GM18507 (cell line): ENCODE results near the gene DMTF1.

ENCODE experiments used
- DNase-seq: peaks from one replicate; pipeline ENCODE4 v3.0.0; 2011; ENCODE audit warnings: low read depth; ENCODE audit not compliant: insufficient read length; ENCODE audit errors: extremely low spot score
- FAIRE-seq: peaks from 2 replicates; lab custom pipeline; 2011; peaks lifted over from hg19 to GRCh38; lab: Jason Lieb, UNC

Gene DMTF1

DNA sequence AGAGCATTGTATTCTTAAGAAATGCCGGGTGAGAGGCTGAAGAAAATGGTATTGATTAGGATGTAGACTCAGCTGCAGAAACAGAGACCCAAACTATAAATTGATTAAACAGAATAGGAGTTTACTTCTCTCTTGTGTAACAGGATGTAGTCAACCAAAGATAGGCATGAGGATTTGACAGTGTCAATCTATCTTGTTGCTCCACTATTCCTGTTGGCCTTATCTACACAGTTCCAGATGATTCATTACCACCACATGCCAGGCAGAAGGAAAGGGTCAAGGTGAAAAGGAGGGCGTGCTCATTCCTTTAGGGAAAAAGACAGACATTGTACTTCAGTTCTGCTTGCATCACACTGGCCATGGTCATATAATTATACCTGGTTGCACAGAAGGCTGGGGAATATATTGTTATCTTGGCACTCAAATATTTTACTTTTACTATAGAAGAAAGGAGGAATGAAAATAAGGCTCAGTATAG lies 11.9 kb upstream of the DMTF1 start:
- peak; percentile 39 for FAIRE-seq
- DNase-seq: no peak

GRCh38 chr7:87144173-87144657 lies 8.0 kb upstream of the DMTF1 start:
- DNase-seq: no peak
- FAIRE-seq: peak; percentile 88

- FAIRE-seq (no peak), DNase-seq (no peak)
Measured at GRCh38 chr7:87146740-87147386, 5.4 kb upstream of the DMTF1 start.

- no peak for DNase-seq
Measured at GRCh38 chr7:87147500-87147899, 4.8 kb upstream of the DMTF1 start.

GRCh38 chr7:87148332-87148955 lies 3.8 kb upstream of the DMTF1 start:
- no peak for DNase-seq
- peak; percentile 62 for FAIRE-seq

More at GRCh38 chr7:87147500-87147899, 4.8 kb upstream of the DMTF1 start:
- no peak for FAIRE-seq

GRCh38 chr7:87151002-87151728 lies 1.1 kb upstream of the DMTF1 start:
- no peak for FAIRE-seq
- DNase-seq: no peak

GRCh38 chr7:87151729-87152111 lies 533 bp upstream of the DMTF1 start:
- FAIRE-seq: no peak
- DNase-seq: no peak

- FAIRE-seq (no peak), DNase-seq (no peak)
Measured at GRCh38 chr7:87152897-87153641, 816 bp downstream of the DMTF1 start.

DNA sequence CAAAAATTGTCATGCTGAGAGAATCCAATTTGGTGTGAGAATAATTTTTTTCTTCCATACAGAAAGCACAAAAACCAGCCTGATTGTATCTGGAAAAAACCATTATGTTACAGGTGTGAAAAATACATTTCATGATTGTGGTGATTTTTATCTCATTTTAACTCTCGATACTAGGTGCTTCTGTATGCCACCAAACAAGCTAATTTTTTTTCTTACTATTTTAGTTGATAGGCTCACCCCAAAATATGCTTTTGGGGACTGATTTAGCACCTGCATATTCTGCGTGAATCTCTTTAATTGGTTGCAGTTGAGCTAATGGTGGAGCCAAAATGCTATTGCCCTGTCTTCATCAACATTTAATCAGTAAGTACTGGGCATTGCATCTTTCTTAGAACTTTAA lies 1.9 kb downstream of the DMTF1 start:
- no peak for FAIRE-seq

DNA sequence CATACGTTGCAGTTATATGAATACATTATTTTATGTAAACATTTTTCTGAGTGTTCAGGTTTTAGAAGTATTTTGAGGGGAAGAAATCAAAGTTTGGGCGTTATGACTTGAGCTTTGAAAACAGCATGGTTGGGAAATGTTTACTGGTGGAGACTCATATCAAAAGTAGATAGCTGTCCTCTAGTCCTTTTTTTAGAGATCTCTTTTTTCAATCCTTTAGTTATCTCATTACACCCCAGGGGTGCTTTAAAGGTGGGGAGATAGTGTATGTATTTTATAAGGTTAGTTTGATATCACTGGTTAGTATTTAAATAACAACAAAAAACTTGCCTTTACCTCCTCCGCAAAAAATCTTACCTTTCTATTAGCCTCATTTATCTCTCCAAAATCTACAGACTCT lies 2.3 kb downstream of the DMTF1 start:
- DNase-seq (no peak), FAIRE-seq (no peak)

More for the DNA sequence above, 1.9 kb downstream of the DMTF1 start:
- no peak for DNase-seq

GRCh38 chr7:87155788-87156187 lies 3.5 kb downstream of the DMTF1 start:
- DNase-seq (no peak), FAIRE-seq (peak; percentile 52)

DNA sequence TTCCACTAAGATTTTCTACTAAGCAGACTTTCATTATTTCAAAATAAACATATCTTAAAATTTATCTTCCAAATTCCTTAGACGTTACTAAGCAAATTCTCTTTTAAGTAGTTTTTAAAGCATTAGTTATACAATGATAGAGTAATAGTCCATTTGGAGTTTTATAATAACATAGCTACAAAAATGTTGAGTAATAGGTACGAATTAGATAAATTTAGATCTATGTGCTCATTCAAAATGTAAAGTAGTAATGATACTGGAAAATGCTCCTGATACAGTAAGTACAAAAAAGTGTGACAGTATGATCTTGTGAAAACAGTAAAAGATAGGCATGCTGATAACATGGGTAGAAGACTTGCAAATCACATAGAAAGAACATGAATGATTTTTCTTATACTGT lies 4.5 kb downstream of the DMTF1 start:
- DNase-seq (no peak), FAIRE-seq (no peak)

- FAIRE-seq (peak; percentile 56), DNase-seq (no peak)
Measured at GRCh38 chr7:87159538-87159937, 7.3 kb downstream of the DMTF1 start.

DNA sequence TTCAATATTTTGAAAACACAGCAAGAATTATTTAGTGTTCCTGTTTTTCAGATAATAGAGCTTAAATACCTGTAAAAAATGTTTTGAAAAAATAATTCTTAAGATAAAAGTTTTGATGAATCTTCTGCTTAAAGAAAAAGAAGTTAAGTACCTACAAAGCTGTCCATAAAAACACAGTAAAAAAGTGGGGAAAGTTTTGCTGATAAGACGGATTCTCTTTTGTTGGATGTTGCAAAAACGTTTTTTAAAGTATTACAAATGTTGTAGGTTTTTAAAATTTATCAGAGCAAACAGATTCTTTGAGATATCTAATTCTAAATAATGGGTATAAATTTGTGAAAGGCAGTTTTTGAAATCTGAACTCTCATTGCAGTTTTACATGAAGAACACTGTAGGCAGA lies 12.2 kb downstream of the DMTF1 start:
- FAIRE-seq: no peak
- DNase-seq: no peak

- no peak for FAIRE-seq
- DNase-seq: no peak
Measured at GRCh38 chr7:87170828-87171227, 18.6 kb downstream of the DMTF1 start.

DNA sequence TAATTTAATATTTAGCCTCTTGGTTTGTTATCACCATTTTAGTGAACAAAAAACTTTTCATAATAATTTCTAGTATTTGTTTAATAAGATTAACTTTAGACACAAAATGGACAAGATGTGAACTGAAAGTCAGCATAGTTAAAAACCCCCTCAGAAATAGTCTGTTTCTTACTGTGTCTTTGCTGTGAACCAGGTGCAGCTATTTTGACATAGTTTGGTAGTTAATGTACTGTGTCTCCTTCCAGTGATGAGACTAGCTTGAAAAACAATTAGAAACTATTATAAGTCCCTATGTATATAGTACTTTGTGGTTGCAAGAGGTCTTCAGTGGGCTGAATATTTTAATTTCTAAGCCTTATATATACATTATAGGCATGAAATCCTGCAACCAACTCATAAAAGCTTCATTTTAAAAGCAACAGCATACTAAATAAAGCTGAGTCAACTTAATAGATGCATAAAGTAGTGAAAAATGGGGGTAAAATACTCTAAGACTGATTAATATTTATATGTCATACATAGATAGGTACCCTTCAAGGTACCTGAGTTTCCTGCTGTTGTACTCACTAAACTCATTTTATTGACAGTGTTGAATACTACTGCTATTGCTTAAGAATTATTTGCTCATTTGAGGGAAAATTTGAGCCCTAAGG lies 19.2 kb downstream of the DMTF1 start:
- no peak for FAIRE-seq
- DNase-seq: no peak

DNA sequence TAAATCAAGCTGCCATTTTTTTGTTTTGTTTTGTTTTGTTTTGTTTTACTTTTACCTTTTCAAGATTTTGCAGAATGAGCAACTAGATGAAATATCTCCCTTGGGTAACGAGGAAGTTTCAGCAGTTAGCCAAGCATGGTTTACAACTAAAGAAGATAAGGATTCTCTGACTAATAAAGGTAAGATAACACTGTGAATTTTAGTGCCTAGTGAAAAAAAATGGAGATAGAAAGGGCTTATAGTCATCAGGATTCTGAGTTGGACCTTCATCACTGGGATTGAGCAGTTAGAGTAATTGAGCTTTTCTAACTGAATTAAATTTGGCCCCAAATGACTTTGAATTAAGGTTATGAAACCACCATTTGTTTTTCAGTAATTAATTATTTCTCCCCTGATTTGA lies 21.2 kb downstream of the DMTF1 start:
- FAIRE-seq: no peak

DNA sequence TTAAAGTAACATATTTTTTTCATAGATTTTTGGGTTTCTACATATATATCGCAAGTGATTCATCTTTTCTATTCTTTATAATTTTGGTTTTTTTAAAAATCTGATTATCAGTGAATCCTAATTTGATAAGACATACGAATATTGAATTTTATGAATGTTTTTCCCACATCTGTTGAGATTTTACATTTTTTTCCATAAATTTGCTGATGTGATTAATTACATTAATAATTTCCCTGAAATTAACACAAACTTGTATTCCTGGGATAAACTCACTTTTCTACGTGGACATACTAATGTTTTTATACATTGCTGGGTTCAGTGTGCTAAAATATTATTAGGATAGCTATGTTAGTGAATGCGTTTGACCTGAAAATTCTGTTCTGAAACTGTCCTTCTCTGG lies 26.1 kb downstream of the DMTF1 start:
- FAIRE-seq: no peak
- DNase-seq: no peak

More for the DNA sequence above, 21.2 kb downstream of the DMTF1 start:
- DNase-seq: no peak

- DNase-seq (no peak), FAIRE-seq (no peak)
Measured at GRCh38 chr7:87179180-87179579, 26.9 kb downstream of the DMTF1 start.
